ENCODE measurements around the gene ZNF488.

ZNF488 gene

GRCh38 chr10:47381427-47382379 is 2.4 kb downstream of the ZNF488 start:
- no peak for DNase-seq (ENCODE audit: low read depth)

- DNase-seq (ENCODE audit: low read depth): no peak
Observed at GRCh38 chr10:47381103-47381395, 3.0 kb downstream of the ZNF488 start.

- DNase-seq (ENCODE audit: low read depth): no peak
Observed at GRCh38 chr10:47380341-47381102, 3.6 kb downstream of the ZNF488 start.

GRCh38 chr10:47379901-47380300 is 4.2 kb downstream of the ZNF488 start:
- no peak for DNase-seq (ENCODE audit: low read depth)

- no peak for DNase-seq (ENCODE audit: low read depth)
Observed at GRCh38 chr10:47379445-47379785, 4.7 kb downstream of the ZNF488 start.

GRCh38 chr10:47378606-47379444 is 5.3 kb downstream of the ZNF488 start:
- DNase-seq (ENCODE audit: low read depth): no peak

GRCh38 chr10:47378183-47378510 is 5.9 kb downstream of the ZNF488 start:
- DNase-seq (ENCODE audit: low read depth): no peak

GRCh38 chr10:47376522-47377220 is 7.4 kb downstream of the ZNF488 start:
- DNase-seq (ENCODE audit: low read depth): no peak

- DNase-seq (ENCODE audit: low read depth): no peak
Observed at GRCh38 chr10:47374611-47375536, 9.2 kb downstream of the ZNF488 start.

- DNase-seq (ENCODE audit: low read depth): no peak
Observed at GRCh38 chr10:47372726-47373125, 11.4 kb downstream of the ZNF488 start.

- DNase-seq (ENCODE audit: low read depth): no peak
Observed at GRCh38 chr10:47371629-47372485, 12.2 kb downstream of the ZNF488 start.

- no peak for DNase-seq (ENCODE audit: low read depth)
Observed at GRCh38 chr10:47370878-47371277, 13.2 kb downstream of the ZNF488 start.

GRCh38 chr10:47370015-47370767 is 13.9 kb downstream of the ZNF488 start:
- DNase-seq (ENCODE audit: low read depth): no peak

GRCh38 chr10:47369251-47369894 is 14.7 kb downstream of the ZNF488 start:
- DNase-seq (ENCODE audit: low read depth): no peak

- no peak for DNase-seq (ENCODE audit: low read depth)
Observed at GRCh38 chr10:47368431-47369180, 15.5 kb downstream of the ZNF488 start.

- no peak for DNase-seq (ENCODE audit: low read depth)
Observed at GRCh38 chr10:47367646-47368045, 16.4 kb downstream of the ZNF488 start.

- DNase-seq (ENCODE audit: low read depth): no peak
Observed at GRCh38 chr10:47366731-47367460, 17.2 kb downstream of the ZNF488 start.

All from stimulated activated CD8-positive, alpha-beta memory T cell treated with anti-CD3 and anti-CD28 coated beads, Interleukin-15, amount 100 ng/mL, for 1 hour (primary cell).